ENCODE measurements around the gene ARRDC1. TPM values are rescaled to one million over a fixed set of nuclear protein-coding genes. Genes with fewer than 3 reads are reported as not detected.

The ARRDC1 gene
- total RNA-seq, 4 donors from 2014 or later, result 132 to 560 (median 370) TPM

DNA sequence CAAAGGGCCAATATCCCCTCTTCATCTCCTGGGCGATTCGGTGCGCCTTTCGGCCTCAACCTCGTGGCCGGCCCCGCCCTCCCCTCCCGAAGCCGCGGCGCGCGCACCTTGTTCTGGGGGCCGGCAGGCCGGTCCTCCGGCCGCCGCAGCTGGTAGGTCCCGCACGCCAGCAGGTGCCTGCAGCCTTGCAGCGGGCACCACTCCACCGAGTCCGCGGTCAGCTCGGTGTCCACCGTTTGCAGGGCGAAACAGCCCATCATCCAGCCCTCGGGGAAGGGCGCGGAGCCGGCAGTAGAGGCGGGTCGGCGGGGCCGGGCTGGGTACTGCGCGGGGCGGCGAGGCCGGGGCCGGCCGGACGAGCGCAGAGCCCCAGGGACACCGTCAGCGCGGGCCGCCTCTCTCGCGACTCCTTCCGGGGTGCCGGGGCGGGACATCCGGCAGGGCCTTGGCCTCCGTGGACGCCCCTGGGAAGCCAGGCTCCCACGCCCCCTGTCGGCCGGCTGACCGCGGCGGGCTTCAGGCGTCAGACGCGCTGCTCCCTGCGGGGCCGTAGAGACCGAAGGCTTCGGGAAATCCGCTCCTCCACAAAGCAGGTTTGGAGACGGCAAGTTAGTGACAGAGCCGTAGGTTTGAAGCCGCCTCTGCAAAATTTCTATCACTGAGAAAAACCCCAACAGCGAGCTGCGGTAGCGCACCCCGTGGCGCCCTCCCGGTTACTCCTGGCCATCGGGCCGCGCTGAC lies 26.8 kb upstream of the ARRDC1 start, which contains the start of gene DPH7:
Gene DPH7 (minus strand): TSS at position 408 of the 741 bp plus-strand sequence. CDS start 148 bp downstream, at position 260.
- H3K9me3 ChIP-seq, result no peaks in the 10 kb centered on the region
- 2% methylated on average over 42 of the region's 82 CpGs; no CpG with 5 or more reads in 1 of the 2 donors for WGBS, 2 donors (ENCODE audit: low coverage in 1 of 2)
- peak within 1 kb of the TSS; percentile 79 to 97 (median 91) for H3K27ac ChIP-seq
- H3K4me3 ChIP-seq, result peak within 1 kb of the TSS; percentile 70 to 94 (median 80)
- intact Hi-C loops (cut with DNase I; ENCODE audit: low total_unique reads) (loop anchor here (5.0 kb wide), 1 partner anchor 39 kb away; the partner anchor contains the start of gene EHMT1), in situ Hi-C loops (cut with MboI; ENCODE audit: low pct_ligation_motif_present in 1 of 4, low pct_unique_long_range_greater_than_20kb in 1 of 4, low sequenced_read_pairs in 3 of 4) (no loop called here)
- peaks cover 15 to 30% (median 25%) of the 10 kb centered on the region in 4 donors for H3K4me1 ChIP-seq
- H3K27me3 ChIP-seq, result no peaks in the 10 kb centered on the region
- TF ChIP-seq, protein P1, sequence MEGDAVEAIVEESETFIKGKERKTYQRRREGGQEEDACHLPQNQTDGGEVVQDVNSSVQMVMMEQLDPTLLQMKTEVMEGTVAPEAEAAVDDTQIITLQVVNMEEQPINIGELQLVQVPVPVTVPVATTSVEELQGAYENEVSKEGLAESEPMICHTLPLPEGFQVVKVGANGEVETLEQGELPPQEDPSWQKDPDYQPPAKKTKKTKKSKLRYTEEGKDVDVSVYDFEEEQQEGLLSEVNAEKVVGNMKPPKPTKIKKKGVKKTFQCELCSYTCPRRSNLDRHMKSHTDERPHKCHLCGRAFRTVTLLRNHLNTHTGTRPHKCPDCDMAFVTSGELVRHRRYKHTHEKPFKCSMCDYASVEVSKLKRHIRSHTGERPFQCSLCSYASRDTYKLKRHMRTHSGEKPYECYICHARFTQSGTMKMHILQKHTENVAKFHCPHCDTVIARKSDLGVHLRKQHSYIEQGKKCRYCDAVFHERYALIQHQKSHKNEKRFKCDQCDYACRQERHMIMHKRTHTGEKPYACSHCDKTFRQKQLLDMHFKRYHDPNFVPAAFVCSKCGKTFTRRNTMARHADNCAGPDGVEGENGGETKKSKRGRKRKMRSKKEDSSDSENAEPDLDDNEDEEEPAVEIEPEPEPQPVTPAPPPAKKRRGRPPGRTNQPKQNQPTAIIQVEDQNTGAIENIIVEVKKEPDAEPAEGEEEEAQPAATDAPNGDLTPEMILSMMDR (IDR thresholded peaks at IDR 0.05), result peak; percentile 85 to 97 (median 94)
- TF ChIP-seq EP300 (IDR thresholded peaks at IDR 0.05; ENCODE audit: low read depth), result no peak
- TF ChIP-seq POLR2A (IDR thresholded peaks at IDR 0.05), result peak; percentile 71
- peak in 2 of 3 donors; percentile 83 to 84 for TF ChIP-seq POLR2AphosphoS5 (IDR thresholded peaks at IDR 0.05)
- DNase-seq, result peak; percentile 97
- no peaks in the 10 kb centered on the region for H3K36me3 ChIP-seq

DNA sequence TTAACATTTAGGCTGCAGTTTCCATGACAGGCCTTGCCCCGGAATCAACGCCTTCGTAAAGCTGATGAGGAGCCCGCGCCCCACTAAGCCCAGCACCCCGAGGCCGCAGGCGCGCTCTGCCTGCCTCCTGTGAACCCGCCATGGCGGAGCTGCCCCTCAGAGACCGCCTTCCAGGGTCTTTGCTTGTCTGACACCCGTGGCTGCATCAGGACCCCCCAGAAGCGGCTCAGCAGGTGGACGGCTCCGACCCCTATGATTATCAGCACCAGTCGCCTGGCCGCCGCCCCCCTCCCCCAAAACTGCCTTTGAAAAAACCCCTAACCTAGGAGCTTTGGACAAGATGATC lies 26.3 kb upstream of the ARRDC1 start:
- no peaks in the 10 kb centered on the region for H3K9me3 ChIP-seq
- intact Hi-C loops (cut with DNase I; ENCODE audit: low total_unique reads), result loop anchor here (5.0 kb wide), 1 partner anchor 38 kb away; the partner anchor contains the start of gene EHMT1
- no peaks in the 10 kb centered on the region for H3K36me3 ChIP-seq
- H3K4me3 ChIP-seq, result peak overlapping the region; percentile 27 to 94 (median 71)
- H3K4me1 ChIP-seq, result peaks cover 15 to 30% (median 25%) of the 10 kb centered on the region in 4 donors
- no peak for TF ChIP-seq POLR2AphosphoS5 (IDR thresholded peaks at IDR 0.05)
- TF ChIP-seq, protein P1 (IDR thresholded peaks at IDR 0.05), result no peak
- no peak for TF ChIP-seq EP300 (IDR thresholded peaks at IDR 0.05; ENCODE audit: low read depth)
- no peak for TF ChIP-seq POLR2A (IDR thresholded peaks at IDR 0.05)
- in situ Hi-C loops (cut with MboI; ENCODE audit: low pct_ligation_motif_present in 1 of 4, low pct_unique_long_range_greater_than_20kb in 1 of 4, low sequenced_read_pairs in 3 of 4), result no loop called here
- peak overlapping the region; percentile 79 to 97 (median 91) for H3K27ac ChIP-seq
- no peak for DNase-seq
- no peaks in the 10 kb centered on the region for H3K27me3 ChIP-seq
- whole genome bisulfite sequencing, 2 donors (ENCODE audit: low coverage in 1 of 2), result 60 to 65% methylated on average over 4 to 16 of the region's 19 CpGs

DNA sequence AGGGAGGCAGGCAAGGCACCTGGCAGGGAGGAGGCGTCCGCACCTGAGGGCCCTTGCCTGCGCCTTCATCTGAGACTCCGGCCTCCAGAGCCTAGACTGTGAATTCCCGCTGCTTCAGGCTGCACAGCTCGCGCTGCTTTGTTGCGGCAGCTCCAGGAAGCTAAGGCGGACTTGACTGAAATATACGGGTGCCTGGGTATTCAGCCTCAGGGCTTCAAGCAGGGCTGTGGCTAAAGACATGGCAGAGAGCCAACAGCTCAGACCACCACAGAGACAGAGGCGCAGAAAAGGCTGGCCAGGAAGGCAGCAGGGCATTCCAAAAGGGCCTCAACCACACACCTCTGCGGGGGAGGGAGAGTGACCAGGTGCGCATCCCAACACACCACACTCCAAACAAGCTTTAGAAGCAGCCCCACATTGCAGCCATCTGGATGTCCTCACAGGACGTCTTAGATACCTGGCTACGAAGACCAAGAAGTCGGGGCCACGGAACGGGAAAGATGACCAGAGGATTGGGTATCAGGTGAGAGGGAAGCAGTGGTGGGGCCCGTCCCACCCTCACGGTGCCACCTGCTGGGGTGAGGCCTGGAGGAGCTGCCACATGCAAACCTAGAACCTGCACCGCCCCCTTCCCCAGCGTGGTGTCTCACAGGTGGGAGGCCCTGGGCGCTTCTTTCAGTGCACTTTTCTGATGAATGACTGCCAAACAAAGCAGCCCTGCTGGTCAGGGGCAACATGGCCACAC lies 25.1 kb upstream of the ARRDC1 start:
- WGBS, 2 donors (ENCODE audit: low coverage in 1 of 2), result 91% methylated on average over 22 of the region's 23 CpGs; no CpG with 5 or more reads in 1 of the 2 donors
- H3K4me3 ChIP-seq, result no peak overlapping the region
- H3K27ac ChIP-seq, result no peak overlapping the region
- in situ Hi-C loops (cut with MboI; ENCODE audit: low pct_ligation_motif_present in 1 of 4, low pct_unique_long_range_greater_than_20kb in 1 of 4, low sequenced_read_pairs in 3 of 4) (no loop called here), intact Hi-C loops (cut with DNase I; ENCODE audit: low total_unique reads) (no loop called here)
- no peaks in the 10 kb centered on the region for H3K27me3 ChIP-seq
- H3K4me1 ChIP-seq, result peaks cover 15 to 30% (median 25%) of the 10 kb centered on the region in 4 donors
- no peak for TF ChIP-seq EP300 (IDR thresholded peaks at IDR 0.05; ENCODE audit: low read depth)
- TF ChIP-seq, protein P1 (IDR thresholded peaks at IDR 0.05), result no peak
- TF ChIP-seq POLR2AphosphoS5 (IDR thresholded peaks at IDR 0.05), result no peak
- no peak for TF ChIP-seq POLR2A (IDR thresholded peaks at IDR 0.05)
- no peaks in the 10 kb centered on the region for H3K9me3 ChIP-seq
- no peak for DNase-seq
- H3K36me3 ChIP-seq, result no peaks in the 10 kb centered on the region

DNA sequence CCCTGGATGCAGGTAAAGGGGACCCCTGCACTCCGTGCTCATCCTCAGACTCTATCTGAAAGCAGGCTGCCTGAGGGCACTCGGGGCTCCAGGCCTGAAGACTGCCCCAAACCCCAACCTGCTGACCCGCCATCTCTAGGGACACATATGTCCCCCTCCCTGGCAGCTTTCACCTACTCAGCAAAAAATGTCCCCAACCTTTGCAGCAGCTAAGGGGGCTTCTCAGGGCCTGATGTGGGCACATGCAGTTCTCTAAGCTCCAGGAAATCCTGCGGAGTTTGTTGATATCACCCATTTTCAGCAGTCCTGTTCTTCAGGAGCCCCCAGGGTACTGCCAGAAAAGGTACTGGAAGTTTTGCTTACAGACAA lies 24.5 kb upstream of the ARRDC1 start:
- no peaks in the 10 kb centered on the region for H3K27me3 ChIP-seq
- intact Hi-C loops (cut with DNase I; ENCODE audit: low total_unique reads), result no loop called here
- TF ChIP-seq EP300 (IDR thresholded peaks at IDR 0.05; ENCODE audit: low read depth) (no peak), POLR2A (IDR thresholded peaks at IDR 0.05) (no peak), POLR2AphosphoS5 (IDR thresholded peaks at IDR 0.05) (no peak)
- TF ChIP-seq, protein P1 (IDR thresholded peaks at IDR 0.05), result no peak
- H3K27ac ChIP-seq, result no peak overlapping the region
- no peak for DNase-seq
- H3K4me1 ChIP-seq, result peaks cover 15 to 29% (median 25%) of the 10 kb centered on the region in 4 donors
- H3K36me3 ChIP-seq, result no peaks in the 10 kb centered on the region
- WGBS, 2 donors (ENCODE audit: low coverage in 1 of 2), result 82% methylated on average over 4 of the region's 4 CpGs; no CpG with 5 or more reads in 1 of the 2 donors
- no peaks in the 10 kb centered on the region for H3K9me3 ChIP-seq
- no peak overlapping the region for H3K4me3 ChIP-seq
- in situ Hi-C loops (cut with MboI; ENCODE audit: low pct_ligation_motif_present in 1 of 4, low pct_unique_long_range_greater_than_20kb in 1 of 4, low sequenced_read_pairs in 3 of 4), result no loop called here
